Stomach smooth muscle (tissue), 2 donors: ENCODE data around the gene FANCI.

Experiments used
- H3K27ac ChIP-seq: one replicate; pipeline ENCODE4 v1.7.0; 2013; ENCODE audit warnings: mild to moderate bottlenecking, low read length, inconsistent platforms
- H3K27me3 ChIP-seq, 2 donors: one replicate each; pipeline ENCODE4 v1.7.0; 2013; ENCODE audit warnings: low read length in 2 of 2; ENCODE audit not compliant: insufficient read depth in 2 of 2, control insufficient read depth in 1 of 2
- H3K36me3 ChIP-seq, 2 donors: one replicate each; pipeline ENCODE4 v1.7.0; 2013; ENCODE audit warnings: low read length in 2 of 2; ENCODE audit not compliant: control insufficient read depth in 2 of 2, insufficient read depth in 2 of 2
- H3K4me1 ChIP-seq: one replicate; pipeline ENCODE4 v1.7.0; 2013; ENCODE audit warnings: low read length; ENCODE audit not compliant: control insufficient read depth, insufficient read depth
- H3K4me3 ChIP-seq, 2 donors: one replicate each; pipeline ENCODE4 v1.7.0; 2013; ENCODE audit warnings: low read length in 2 of 2
- H3K9ac ChIP-seq, 2 donors: one replicate each; pipeline ENCODE4 v1.7.0; 2013; ENCODE audit warnings: low read length in 2 of 2, mild to moderate bottlenecking in 1 of 2
- H3K9me3 ChIP-seq, 2 donors: one replicate each; pipeline ENCODE4 v1.7.0; 2013; ENCODE audit warnings: low read length in 2 of 2; ENCODE audit not compliant: control insufficient read depth in 2 of 2
- donor health status: healthy.
- donor health status: Pancreatic carcinoma.

The FANCI gene

DNA sequence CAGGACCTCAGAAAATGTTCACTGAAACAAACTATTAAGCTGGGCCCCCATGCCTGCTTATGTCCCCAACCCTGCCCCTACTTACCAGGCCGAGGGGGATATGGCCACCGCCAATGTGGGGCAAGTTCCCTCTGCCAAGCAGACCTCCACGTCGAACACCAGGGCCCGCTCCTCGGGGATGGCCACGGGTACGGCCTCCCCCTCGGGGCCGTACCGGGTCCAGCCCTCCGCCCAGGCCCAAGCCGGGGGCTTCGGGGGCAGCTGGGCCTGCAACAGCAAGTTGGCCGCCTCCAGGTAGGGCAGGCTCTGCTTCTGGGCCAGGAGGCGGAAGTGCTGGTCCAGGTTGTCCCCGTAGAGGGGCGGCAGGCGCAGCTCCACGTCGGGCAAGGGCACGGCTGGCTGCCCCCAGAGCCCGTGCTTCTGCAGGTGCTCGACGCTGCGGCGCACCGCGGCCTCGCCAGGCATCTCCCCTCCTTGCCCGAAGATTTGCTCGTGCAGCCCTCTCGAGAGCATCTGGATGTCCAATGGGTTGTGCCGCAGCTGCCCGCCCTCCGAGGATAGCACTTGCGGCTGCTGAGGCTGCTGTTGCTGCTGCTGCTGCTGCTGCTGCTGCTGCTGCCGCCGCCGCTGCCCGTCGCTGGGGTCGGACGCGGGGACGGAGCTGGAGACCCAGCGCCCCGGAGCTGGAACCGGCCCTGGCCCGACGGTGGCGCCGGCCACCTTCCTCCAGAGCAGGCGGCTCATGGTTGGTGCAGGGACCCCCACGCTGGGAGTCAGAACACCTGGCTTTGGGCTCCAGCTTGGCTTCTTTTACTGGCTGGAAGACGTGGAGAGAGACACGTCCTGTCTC is 89.5 kb downstream of the FANCI start:
- peak overlapping the region; percentile 67 to 93 for H3K4me3 ChIP-seq
- no peaks in the 10 kb centered on the region for H3K27me3 ChIP-seq
- peak overlapping the region; percentile 76 to 82 for H3K9ac ChIP-seq
- H3K9me3 ChIP-seq: no peaks in the 10 kb centered on the region
- H3K27ac ChIP-seq: no peak overlapping the region
- H3K4me1 ChIP-seq: peaks cover 50% of the 10 kb centered on the region
- H3K36me3 ChIP-seq: peaks cover 36 to 38% of the 10 kb centered on the region in 2 donors

DNA sequence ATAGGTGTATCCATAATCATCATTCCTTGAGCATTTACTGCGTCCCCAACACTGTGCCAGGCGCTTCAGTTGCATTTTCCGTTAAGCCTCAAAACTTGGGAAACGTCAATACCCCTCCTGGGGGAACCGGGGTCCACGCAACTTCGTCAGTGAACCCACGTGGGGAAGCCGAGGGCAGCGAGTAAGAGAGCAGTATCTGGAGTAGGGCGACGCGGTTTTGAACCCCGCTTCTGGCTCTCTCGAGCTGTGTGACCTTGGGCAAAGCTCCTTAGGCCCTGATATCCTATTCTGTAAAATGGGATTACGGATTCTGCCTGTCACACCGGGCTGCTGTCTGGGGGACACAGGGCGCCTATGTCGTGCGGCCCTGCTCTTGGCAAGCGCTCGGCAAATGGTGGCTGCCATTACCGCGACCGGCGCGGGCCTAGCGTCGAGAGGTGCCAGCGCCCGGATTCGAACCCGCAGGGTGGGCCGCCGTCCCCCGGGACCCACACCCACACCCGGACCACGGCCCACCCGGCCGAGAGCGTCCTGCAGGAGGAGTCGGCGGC is 90.3 kb downstream of the FANCI start:
- H3K9ac ChIP-seq: peak overlapping the region; percentile 76 to 82
- H3K4me1 ChIP-seq: peaks cover 46% of the 10 kb centered on the region

DNA sequence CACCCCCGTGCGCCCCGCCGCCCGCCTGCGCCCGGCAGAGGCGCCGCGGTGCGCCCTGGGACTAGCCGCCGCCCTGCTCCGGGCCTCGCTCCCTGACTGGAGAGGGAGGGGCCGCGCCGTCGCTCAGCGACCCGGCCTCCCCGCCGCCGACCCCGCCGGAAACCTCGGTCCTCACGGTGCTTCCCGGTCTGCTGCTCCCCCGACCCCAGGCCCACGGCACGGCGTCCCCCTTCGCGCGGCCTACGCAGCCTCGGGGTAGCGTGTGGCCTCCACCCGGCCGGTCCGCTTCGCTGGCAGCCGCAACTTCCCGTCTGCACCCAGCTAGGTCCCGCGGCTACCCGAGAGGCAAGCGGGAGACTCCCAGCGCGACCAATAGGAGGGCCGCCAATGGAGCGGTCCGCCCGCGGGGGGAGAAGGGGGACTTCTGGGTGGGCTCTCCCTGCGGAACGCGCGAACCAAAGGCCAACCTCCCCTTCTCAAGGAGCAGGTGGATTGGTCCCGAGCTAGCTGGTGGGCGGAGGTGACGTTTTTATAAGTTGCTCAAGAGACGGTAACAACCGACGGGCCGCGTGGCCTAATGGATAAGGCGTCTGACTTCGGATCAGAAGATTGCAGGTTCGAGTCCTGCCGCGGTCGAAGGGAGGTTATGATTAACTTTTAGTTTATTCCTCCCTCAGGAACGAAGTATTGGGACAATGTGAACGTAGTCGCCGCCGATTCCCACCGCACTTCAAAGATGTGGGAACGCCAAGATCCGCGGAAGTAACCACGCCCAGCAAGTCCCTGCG is 90.9 kb downstream of the FANCI start, which contains the start of gene POLG:
TSS of gene POLG (minus strand) at position 315 of the 788 bp plus-strand sequence. CDS start 1,070 bp downstream, outside the sequence.
- no peaks in the 10 kb centered on the region for H3K9me3 ChIP-seq
- peaks cover 44% of the 10 kb centered on the region for H3K4me1 ChIP-seq
- peak within 1 kb of the TSS; percentile 76 to 82 for H3K9ac ChIP-seq

More for the DNA sequence above, 90.3 kb downstream of the FANCI start:
- Histone ChIP-seq H3K27me3 (no peaks in the 10 kb centered on the region), H3K36me3 (peaks cover 29 to 31% of the 10 kb centered on the region in 2 donors), H3K9me3 (no peaks in the 10 kb centered on the region), H3K27ac (peak overlapping the region; percentile 71), H3K4me3 (peak overlapping the region; percentile 67 to 93)

DNA sequence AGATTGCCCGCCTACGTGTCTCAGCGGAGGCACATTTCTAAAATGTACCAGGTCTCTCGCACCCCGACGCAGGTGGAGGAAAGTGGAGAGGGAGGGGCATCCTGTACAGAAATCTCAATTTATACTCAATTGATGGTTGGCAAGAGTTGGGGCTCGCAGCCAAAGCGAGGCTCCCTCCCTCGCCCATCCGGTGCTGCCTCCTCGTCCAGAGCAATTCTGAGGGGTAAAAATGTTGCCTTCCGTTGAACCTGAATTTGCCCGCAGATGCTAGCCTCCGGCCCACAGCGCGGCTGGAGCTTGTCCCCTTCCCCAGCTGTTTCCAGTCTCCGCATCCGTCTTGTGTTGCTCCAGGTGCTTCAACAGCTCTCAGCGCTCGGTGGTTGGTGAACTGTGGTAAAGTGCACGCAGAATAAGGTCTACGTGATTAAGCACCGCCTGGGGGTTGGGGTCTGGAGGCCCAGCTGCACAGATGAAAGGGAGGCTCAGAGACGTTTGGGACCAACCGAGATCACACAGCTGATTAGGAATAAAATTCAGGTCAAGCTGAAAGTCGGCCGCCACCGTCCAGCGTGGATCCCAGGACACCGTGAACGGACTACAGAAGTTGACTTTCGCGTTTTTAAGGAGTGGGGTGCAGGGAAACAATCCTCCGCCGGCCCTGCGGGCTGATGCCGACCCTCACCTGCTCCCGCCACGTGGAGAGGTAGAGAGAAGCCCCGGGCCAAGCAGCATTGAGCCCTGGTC is 91.7 kb downstream of the FANCI start:
- H3K4me1 ChIP-seq: peaks cover 38% of the 10 kb centered on the region
- H3K27ac ChIP-seq: peak overlapping the region; percentile 71
- no peaks in the 10 kb centered on the region for H3K9me3 ChIP-seq
- peak overlapping the region; percentile 12 to 47 for H3K9ac ChIP-seq
- peak overlapping the region; percentile 50 to 93 for H3K4me3 ChIP-seq
- no peaks in the 10 kb centered on the region for H3K27me3 ChIP-seq
- peaks cover 14 to 18% of the 10 kb centered on the region in 2 donors for H3K36me3 ChIP-seq

More for the DNA sequence above, 90.9 kb downstream of the FANCI start, which contains the start of gene POLG:
- H3K27ac ChIP-seq: peak within 1 kb of the TSS; percentile 71
- H3K36me3 ChIP-seq: peaks cover 22 to 26% of the 10 kb centered on the region in 2 donors
- H3K27me3 ChIP-seq: no peaks in the 10 kb centered on the region
- H3K4me3 ChIP-seq: peak within 1 kb of the TSS; percentile 67 to 93

DNA sequence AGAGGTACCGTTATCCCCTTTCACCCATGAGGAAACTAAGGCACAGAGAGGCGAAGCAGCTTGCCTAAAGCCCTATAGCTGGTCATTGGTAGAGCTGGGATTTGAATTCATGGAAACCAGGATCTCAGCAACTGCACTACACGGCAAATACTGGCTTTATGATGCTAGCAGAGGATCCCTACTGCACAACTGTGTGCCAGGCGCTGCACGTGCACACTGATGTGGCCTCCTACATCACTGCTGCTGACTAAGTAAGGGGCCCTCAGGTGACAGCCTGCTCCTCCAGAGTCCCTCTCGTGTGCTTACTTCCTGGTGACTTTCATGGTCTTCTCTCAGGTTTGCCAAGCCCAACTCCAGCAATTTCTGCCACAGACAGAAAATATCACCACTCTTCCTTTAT is 94.3 kb downstream of the FANCI start:
- no peak overlapping the region for H3K9ac ChIP-seq
- H3K27me3 ChIP-seq: peaks cover 0 to 4% of the 10 kb centered on the region in 2 donors
- no peak overlapping the region for H3K27ac ChIP-seq
- H3K4me3 ChIP-seq: no peak overlapping the region
- H3K36me3 ChIP-seq: peaks cover 0 to 1% of the 10 kb centered on the region in 2 donors
- H3K4me1 ChIP-seq: peaks cover 20% of the 10 kb centered on the region
- no peaks in the 10 kb centered on the region for H3K9me3 ChIP-seq

DNA sequence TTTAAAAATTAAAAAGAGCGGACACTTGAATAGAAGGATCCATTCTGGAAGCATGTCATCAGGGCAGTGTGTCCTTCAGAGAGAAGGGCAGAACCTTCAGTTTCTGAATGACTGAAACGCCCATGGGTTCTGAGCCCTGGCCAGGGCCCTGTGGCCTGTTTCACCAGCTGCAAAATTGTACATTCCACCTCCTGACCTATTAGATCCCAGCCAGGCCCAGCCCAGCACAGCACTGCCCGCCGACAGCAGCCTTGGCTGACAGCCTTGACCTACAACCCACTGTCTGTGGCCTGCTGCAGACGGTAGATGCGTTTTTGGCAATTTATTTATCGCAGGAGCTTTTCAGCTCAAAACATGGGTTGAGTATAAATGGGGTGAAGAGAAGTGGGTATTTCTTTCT is 96.8 kb downstream of the FANCI start:
- Histone ChIP-seq H3K27ac (no peak overlapping the region), H3K36me3 (no peaks in the 10 kb centered on the region), H3K4me1 (peaks cover 3% of the 10 kb centered on the region), H3K27me3 (peaks cover 0 to 5% of the 10 kb centered on the region in 2 donors), H3K9ac (no peak overlapping the region), H3K4me3 (no peak overlapping the region), H3K9me3 (no peaks in the 10 kb centered on the region)

DNA sequence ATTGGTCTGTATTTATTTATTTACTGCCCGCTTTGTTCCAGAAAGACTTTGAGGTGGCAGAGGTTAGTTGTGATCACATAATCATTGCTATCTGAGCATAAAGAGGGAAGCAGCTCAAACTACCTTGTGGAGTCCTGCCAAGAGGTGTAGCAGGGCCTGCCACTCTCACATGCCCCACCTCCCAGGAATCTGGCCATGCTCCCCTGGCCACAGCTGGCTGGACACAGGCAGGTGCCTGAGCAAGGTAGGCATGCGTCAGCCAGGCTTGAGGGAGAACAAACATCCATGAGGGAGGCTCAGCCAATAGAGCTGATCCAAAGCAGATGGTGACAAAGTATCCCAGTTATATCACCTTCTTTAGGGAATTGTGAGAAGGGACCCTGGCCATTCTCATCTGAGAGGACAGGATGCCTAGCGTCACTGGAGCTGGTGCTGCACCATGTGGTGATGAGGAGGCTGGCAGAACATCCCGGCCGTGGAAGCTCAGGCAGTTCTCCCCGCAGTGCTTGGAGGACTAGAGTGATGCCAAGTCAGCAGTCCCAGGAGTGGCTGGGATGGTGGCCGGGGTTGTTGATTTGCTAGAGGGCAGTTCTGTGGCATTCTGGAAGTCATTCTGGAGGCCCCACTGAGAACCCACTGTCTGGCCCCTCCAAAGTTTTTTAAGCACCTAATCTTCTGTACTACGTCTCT is 97.7 kb downstream of the FANCI start:
- Histone ChIP-seq H3K9ac (no peak overlapping the region), H3K27ac (no peak overlapping the region), H3K9me3 (no peaks in the 10 kb centered on the region), H3K4me3 (no peak overlapping the region), H3K36me3 (no peaks in the 10 kb centered on the region), H3K27me3 (peaks cover 0 to 9% of the 10 kb centered on the region in 2 donors), H3K4me1 (no peaks in the 10 kb centered on the region)

DNA sequence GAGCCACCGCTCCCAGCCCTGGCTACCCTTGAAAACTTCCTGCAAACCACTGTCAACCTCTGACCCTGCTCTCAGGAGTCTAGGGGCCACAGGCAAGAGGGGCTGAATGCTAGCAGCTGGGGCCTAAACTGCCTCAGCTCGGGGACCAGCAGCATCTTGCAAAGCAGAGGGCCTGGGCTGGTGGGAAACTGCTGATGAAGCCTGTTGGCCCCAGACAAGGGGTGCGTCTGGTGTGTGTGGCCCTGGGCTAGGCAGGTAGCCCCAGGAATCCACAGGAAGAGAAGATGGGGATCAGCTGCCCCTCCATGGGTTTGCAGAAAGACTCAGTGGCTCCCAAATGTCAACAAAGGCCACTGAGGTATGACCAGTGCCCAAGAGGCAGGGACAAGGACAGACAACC is 99.1 kb downstream of the FANCI start:
- peaks cover 2 to 13% of the 10 kb centered on the region in 2 donors for H3K27me3 ChIP-seq
- no peaks in the 10 kb centered on the region for H3K9me3 ChIP-seq
- no peaks in the 10 kb centered on the region for H3K4me1 ChIP-seq
- no peaks in the 10 kb centered on the region for H3K36me3 ChIP-seq
- no peak overlapping the region for H3K4me3 ChIP-seq
- H3K9ac ChIP-seq: no peak overlapping the region
- no peak overlapping the region for H3K27ac ChIP-seq

DNA sequence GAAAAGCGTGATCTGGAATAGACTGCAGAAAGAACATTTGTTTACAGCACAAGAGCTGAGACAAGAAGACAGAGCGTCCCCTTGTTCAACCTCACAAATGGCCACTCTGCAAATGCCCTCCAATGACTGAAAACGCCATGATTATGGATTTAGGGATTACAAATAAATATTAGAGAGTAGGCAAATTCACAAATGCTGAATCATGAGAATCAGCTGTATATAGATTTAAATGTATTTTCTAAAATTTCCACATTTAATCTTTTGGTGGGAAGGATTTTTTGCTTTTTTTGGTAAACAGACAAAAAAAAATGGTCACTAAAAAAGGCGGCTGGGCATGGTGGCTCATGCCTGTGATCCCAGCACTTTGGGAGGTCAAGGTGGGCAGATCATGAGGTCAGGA is 101.5 kb downstream of the FANCI start:
- H3K9ac ChIP-seq: no peak overlapping the region
- H3K4me3 ChIP-seq: no peak overlapping the region
- H3K4me1 ChIP-seq: no peaks in the 10 kb centered on the region
- H3K9me3 ChIP-seq: no peaks in the 10 kb centered on the region
- no peaks in the 10 kb centered on the region for H3K36me3 ChIP-seq
- H3K27ac ChIP-seq: no peak overlapping the region
- peaks cover 3 to 18% of the 10 kb centered on the region in 2 donors for H3K27me3 ChIP-seq
